ENCODE measurements around the gene CRISP1.
A peak's percentile ranks its signal among the peaks of the same experiment; 100 is the strongest.
"Not testable (repeated sequence)": the region's sequence is repeated elsewhere in the genome, so short reads cannot be mapped to it uniquely, and the experiment has no call there.

CRISP1 gene, protein sequence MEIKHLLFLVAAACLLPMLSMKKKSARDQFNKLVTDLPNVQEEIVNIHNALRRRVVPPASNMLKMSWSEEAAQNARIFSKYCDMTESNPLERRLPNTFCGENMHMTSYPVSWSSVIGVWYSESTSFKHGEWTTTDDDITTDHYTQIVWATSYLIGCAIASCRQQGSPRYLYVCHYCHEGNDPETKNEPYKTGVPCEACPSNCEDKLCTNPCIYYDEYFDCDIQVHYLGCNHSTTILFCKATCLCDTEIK

DNA sequence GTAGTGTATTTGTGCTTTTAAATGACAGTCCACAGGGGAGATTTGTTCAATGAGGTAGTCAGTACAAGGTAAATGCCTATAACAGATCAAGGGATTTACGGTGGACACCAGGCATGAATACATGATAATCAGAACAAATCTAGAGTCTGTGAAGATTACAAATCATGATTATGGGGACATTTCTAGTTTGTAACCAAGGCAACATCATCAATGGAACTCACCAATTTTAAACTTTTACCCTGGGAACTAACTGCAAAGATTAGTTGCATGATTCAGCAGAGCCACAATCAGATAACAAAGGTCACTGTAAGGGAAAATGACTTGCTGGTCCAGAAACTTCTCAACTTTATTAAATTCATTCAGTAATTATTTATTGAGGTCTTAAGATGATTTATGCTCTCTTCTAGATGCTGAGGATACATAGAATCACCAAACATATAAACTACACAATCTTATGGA, at the start of gene CRISP1:
CRISP1 (minus strand) TSS at position 51 of the 459 bp plus-strand sequence. CDS start 9,135 bp downstream, outside the sequence.
- DNase-seq: no peak

DNA sequence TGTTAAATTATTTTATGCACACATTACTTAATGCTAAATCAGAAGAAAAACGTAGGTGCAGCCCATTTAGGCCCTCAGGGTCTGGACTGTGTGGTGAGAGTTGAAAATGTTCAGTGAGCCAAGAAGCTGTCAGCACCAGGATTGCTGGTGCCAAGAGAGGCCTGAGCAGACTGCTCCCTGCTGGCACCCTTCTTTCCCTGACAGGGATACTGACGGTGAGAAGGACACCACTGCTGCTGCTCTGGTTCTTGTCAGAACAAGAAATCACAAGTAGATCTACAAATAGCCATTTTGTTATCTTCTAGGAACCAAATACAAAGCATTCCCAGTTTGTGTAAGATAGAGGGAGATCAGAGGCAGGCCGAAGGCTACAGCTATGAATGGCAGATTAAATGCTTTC, 48.7 kb upstream of the CRISP1 start:
- DNase-seq: no peak

DNA sequence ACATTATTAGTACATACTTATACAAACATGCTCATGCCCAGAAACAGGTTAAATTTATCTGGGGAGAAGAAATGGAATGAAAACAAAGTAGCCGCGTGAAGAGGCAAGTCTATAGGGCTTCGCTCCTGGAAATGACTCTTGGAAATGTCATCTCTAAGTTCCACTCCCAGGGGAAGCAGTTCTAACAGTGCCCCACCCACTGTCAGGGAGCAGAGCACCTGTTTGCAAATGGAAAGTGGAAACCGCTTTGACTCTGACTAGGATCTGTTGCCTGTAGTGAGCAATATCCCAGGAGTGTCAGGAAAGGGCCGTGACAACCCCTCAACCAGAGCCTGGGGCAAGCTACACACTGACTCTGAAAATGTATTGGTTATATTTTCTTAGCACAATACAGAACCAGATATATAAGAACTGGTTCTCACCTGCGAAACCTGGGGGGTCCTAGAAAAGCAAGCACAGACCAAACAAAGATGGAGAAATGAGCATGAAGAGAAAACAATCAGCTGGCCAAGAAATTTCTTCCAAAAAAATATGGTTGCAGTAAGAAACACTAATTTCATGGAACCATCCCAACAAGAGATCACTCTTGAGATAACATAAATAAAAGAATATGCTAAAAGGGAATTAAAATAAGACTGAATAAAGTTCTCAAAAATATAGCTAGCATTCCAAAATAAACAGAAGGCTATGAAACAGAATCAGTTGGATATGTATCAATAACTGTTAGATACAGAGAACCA, 47.5 kb upstream of the CRISP1 start:
- no peak for DNase-seq

DNA sequence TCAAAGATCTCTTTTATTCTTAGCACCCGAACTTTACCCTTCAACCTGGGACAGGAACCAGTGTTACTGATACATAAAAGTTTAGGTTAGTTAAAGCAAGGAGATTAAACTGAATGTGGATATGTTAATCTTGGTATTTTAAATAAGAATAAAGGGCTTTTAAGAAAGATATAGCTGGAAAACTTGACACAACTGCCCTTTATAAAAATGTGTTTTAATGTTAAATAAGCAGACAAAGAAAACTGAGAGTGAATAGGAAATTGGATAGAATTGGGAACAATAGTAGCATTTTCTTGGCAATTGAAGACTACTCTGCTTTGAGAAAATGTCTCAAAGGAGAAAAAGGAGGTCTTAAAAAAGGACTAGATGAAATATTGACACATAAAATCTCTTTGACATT, 45.9 kb upstream of the CRISP1 start:
- no peak for DNase-seq

DNA sequence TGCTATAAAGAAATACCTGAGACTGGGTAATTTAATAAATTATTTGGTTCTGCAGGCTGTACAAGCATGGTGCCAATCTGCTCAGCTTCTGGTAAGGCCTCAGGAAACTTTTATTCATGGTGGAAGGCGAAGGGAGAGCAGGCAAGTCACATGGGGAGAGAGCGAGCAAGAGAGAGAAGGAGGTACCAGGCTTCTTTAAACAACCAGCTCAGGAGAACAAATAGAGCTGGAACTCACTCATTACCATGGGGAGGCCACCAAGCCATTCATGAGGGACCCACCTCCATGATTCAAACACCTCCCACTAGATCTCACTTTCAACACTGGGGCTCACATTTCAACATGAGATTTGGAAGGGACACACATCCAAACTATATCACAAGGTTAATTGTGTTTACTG, 44.9 kb upstream of the CRISP1 start:
- DNase-seq: no peak

DNA sequence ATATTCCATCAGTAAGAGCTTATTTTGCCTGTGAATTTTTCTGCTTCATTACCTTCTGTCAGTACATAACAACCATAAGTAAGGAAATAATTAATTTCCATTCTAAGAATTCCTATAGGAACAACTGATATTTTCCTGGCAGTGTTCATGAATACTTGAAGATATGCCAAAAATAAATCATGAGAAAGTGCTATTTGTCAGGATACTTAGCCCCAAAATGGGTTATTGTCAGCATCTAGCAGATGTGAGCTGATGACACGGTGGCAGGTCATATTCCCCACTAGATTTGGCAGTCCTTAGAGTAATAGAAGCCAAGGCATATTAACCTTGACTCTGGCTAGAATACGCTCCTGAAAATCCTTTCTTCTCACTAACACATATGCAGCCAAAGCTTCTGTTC, 43.2 kb upstream of the CRISP1 start:
- DNase-seq: no peak

DNA sequence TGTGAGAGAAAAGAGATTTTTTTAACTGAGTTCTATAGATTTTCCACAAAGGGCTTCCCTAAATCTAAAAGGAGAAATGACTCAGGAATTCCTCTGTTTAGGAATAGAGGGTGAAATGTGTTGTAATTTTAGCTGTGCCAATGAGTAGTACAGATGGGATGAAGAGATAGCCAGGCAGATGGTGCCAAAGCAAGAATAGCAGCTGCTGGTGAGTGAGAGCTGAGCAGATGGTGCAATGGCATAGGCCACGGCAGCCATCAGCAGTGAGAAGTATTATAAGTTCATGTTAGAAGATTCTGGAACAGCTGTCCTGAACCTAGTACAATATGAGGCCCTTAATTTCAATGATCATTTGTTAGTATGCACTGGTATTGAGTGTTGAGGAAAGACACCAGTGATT, 40.2 kb upstream of the CRISP1 start:
- DNase-seq: no peak

DNA sequence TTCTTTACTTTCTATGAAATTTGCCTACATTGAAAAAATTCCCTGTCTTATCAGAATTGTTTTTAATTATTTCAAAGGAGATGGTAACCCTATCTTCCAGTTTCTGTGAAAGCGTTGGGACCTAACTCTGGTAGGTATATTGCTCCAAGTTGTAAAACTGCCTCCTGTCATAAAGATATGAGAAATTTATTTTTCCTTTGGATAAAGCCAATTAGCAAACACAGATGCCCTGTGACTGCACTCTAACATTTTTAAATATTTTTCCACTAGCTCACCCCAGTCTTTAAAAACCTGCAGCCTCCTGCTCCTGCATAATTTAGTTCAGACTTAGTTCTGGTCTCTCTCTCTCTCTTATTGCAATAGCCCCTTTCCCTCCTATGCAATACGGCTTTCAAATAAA, 39.0 kb upstream of the CRISP1 start:
- DNase-seq: no peak

DNA sequence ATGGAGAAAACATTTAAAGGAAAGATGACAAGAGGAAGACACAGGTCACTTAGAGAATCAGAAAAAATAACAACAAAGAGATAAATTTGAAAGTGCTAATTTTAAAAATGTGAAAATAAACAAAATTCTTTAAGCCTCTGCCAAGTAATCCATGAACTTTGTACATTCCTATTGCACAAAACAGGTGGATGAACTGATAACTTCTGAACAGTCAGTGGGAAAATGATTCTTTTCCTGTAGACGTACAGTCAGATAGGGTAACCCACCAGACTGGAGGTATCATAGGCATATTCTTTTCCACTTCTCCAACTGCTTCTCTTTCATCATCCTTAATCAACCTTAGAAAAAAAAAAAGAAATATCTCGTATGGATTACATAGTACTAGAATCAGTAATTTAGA, 36.5 kb upstream of the CRISP1 start:
- DNase-seq: no peak

DNA sequence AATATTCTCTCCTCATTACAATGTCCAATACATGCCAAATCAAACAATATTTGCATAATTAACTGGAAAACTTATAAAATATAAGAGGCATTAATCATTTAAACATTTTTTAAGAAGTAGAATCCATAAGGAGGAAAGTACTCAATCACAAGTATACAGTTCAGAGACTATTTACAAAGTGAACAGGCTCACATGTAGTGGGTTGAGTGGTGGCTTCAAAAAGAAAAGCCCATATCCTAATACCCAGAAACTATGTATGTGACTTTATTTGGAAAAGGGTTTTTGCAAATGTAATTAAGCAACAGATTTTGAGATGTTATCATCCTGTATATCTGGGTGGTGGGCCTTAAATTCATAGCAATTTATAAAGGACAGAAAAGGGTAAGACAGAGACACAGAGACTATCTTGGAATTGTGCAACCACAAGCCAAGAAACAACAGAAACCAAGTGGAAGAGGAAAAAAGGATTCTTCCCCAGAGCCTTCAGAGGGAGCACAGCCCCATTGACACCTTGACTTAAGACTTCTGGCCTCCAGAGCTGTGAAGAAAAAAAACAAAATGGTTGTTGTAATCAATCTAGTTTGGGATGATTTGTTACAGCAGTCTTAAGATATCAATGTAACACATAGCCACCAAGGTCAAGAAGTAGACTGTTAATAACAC, 32.7 kb upstream of the CRISP1 start:
- DNase-seq: no peak

DNA sequence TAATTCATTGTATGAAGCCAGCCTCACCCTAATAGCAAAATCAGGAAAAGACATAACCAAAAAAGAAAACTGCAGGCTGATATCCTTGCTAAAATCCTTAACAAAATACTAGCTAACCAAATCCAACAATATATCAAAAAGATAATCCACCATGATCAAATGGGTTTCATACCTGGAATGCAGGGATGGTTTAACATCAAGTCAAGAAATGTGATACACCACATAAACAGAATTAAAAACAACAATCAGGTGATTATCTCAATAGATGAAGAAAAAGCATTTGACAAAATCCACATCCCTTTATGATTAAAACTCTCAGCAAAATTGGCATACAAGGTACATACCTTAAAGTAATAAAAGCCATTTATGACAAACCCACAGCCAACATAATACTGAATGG, 29.2 kb upstream of the CRISP1 start:
- not testable (repeated sequence) for DNase-seq

DNA sequence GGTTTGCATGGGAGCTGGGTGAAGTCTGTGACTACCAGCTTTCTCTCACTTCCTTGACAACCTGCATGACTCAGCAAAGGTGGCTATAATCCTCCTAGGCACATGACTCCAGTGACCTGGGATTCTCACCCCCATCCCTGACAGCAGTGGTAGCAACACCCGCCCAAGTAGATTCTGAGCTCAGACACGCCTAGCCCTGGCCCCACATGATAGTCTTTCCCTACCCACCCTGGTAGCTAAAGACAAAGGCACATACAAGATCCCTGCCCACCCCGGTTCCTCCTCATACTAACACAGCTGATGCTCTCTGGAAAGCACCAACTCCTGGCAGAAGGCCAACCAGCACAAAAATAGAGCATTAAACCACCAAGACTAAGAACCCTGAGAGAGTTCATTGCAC, 25.9 kb upstream of the CRISP1 start:
- peak; percentile 50 for DNase-seq

DNA sequence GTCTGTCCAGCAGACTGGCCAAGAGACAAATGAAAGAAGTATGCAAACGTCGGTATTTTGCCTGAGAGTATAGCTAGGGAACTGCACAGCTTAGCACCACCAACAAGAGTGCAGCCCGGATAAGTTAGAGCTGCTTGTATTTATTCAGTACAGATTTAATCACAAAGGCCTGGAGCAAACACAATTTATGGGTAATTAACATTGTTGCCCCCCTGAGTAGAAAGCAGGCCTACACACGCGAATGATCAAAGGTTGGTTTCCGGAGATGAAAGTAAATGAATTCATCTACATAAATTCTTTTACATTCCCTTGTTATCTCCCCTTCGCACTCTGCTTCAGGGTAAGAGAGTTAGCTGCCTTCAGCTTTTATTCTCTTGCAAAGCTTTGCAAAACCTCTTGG, 24.7 kb upstream of the CRISP1 start:
- DNase-seq: no peak

DNA sequence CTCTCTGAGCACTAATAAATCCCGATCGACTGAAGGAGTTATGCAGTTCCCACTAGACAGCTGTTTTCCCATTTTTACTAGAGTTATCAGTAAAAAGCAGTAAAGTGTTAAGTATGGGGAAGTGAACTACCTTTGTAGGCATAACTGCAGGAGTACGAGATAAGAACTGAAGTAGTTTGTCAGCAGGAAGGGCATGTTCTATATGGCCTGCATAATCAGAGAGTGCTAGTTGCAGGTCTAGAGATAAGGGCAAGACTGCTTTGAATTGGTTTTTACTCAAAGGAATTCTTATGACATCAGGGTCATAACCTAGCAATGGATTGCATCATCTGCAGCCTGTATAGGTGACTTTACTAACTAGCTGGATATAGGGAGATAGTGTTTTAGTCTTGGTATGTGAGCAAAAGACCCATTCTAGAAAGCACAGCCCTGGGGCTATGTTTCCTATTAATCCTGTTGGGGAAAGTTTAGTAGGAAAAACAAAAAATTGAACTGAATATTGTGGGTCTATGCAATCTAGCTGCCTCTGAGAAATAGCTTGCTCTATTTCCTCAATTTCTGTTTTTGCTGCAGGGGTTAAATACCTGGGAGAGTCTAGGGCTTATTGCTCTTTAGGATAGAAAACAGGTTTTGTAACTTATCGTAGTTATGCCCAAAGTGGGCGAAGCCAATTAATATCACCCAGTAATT, 22.6 kb upstream of the CRISP1 start:
- DNase-seq: peak; percentile 52

DNA sequence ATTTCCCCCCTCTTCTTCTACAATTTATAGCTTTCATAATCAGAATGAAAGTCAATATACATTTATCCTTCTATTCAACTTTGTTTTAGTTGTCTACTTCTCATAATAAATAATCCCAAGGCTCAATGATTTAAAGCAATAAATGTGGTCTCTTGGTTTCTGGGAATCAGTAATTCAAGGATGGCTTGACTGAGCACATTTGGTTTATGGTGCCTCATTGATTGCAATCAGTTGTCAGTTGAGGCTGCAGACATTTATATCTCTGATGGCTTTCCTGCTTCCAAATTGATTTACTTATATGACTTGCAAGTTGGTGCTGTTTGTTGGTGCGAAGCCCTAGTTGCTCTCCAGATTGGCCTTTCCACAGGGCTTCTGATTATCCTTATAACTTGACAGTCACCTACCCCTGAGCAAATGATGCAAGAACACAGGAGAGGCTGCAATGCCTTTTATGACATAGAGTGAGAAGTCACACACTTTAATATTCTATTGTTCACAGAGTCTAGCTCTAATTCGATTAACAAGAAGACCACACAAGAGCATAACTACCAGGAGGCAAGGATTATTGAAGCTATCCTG, 2.7 kb upstream of the CRISP1 start:
- DNase-seq: no peak

DNA sequence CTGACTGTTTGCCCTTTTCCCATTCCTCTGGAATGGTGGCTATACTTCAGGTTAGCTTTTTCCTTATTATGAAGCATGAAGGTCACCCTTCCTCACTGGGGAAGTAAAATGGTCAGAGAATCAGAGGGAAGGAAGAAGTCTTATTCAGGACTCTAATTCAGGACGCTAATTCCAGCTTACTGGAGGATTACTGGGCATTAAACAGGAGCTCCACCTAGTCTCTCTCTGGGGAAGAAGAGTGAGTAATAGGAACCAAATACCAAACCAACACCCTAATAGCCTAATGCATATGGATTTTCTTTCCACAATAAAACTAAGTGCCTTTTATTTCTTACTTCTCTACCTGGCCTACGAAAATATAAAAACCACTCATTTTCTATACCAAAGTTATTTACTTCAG, 10.1 kb downstream of the CRISP1 start:
- DNase-seq: no peak

DNA sequence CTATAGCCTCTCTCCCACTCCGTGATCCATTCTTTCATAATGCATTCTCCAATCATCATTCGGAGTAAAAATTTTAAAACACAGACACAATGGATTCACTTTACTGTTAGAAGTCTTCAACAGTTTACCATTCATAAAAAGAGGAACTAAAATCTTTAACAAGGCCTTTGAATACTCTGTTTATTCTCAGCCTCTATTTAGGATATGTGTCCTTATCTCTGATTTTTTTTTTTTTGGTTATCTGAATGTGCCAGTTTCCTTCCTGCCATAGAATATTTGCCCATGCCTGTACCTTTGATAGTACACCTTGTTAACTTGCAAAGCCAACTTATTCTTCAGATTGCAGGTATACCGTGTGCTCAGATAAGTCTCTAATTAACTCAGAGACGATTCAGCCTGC, 11.1 kb downstream of the CRISP1 start:
- no peak for DNase-seq

DNA sequence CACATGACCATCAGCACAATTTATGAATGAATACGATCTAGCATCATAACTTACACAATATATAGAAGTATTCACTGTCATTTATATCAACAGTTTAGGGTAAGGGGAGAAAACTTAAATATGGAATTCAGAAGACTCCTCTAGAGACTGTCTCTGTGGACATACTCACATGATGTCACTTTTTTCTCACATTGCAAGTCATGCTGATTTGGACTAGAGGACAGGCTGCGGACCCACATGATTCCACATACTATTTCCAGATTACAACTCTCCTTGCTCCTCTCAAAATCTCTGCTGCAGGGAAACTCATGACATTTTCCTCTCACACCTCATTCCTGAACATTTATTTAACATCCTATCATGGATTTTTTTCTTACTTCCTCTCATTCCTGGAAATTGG, 13.4 kb downstream of the CRISP1 start:
- no peak for DNase-seq

DNA sequence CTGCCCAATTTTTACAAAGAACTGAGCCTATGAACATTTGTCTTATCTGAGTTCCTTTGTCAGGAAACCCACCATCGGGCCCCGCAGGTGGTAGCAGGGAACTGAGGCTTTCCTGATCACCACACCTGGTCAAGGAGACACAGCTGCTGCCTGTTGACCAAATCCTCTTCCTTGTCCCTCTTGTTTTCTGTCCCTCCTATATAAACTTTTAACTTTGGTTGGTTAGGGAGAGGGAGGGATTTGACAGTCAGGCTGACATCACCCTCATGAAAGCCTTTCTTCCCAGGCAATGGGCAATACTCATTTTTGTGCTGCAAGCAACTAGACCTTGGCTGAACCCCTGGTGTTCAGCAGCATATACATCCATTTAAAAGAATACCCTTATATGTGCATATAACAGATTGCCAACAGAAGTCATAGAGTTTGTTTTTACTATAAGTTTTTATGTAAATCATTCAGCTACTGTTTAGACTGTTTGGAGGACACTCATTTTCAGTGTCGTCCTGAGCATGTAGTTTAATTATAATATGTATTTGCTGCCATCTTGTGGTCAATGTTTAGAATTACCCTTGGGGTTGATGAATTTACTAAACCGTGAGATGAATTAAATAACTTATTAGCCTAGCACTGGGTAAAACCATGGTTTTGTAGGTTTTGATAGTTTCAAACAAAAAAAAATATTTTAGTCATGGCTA, 17.0 kb downstream of the CRISP1 start:
- DNase-seq: peak; percentile 87

DNA sequence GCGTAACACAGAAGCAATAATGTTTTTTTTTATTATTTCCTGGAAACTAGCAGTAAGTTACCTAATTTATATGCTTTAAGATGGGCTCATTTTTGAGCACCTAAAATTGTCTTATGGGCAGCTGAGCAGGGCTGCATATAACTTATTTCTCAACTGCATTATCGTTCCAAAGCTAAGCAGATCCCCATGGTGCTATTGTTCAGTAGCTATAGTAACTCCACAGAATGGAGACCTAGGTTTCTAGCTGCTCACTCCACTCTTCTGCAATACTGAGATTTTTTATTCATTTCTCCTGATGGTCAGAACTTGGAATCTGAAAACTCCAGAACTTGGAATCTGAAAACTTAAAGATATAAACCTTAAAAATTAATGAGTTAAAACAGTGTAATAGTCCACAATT, 18.7 kb downstream of the CRISP1 start:
- no peak for DNase-seq

DNA sequence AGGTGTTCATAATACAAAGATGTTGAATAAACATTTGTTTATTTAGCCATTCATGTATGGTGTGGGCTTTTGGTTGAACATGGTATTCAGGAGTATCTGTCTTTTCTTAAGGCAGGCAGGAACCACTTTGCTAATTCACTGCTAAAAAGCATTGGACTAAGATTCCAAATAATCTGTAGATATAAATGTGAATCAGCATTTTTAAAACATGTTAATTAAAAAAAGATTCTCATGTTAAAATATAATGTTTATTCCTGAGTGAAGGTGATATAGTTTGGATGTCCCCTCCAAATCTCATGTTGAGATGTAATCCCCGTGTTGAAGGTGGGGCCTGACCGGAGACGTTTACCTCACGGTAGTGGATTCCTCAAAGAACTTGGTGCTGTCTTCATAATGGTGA, 19.3 kb downstream of the CRISP1 start:
- DNase-seq: no peak

DNA sequence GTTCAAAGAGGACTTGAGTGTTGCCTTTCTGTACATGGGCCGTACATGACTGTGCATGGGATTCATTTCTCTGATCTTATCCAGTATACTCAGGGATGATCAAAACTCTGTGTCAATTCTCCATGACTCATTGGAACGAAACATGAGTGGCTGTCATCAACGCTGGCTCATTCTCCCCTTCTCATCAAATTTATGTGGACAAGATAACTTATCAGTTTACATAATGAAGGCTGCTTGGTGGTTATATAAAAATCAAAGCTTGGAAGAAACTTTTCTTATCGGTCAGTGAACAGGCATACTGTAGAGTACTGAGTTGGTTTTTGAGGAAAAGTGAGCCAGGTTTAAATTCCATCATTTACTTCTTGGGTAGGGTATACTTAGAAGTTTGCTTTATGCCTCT, 24.9 kb downstream of the CRISP1 start:
- DNase-seq: peak; percentile 62

DNA sequence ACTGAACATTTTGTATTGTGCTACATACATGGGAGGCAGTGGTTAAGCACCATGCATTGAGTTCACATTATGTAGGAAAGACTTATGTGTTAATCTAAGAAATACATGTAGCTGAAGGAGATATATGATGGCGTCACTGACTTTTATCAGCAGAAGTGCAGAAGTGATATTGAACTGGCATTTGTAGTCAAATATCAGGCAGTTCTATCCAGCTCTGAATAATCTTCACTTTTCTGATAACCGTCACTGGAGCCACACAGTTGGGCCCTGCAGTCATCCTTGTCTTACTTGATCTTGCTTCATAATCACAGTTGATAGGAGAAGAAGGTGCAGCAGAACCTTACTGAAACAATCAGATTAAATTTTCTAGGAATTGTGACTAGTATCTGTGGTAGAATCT, 26.4 kb downstream of the CRISP1 start:
- DNase-seq: peak; percentile 77
